ENCODE results near the gene GPALPP1. TPM values are rescaled to one million over a fixed set of nuclear protein-coding genes. Genes with fewer than 3 reads are reported as not detected.
A peak's percentile ranks its signal among the peaks of the same experiment; 100 is the strongest.
"Not testable (repeated sequence)": the region's sequence is repeated elsewhere in the genome, so short reads cannot be mapped to it uniquely, and the experiment has no call there.

Gene GPALPP1
- polyA plus RNA-seq, 2 of the 4 experiments (the other 2 are of a cell fraction), result 13.4 to 21.0 TPM

DNA sequence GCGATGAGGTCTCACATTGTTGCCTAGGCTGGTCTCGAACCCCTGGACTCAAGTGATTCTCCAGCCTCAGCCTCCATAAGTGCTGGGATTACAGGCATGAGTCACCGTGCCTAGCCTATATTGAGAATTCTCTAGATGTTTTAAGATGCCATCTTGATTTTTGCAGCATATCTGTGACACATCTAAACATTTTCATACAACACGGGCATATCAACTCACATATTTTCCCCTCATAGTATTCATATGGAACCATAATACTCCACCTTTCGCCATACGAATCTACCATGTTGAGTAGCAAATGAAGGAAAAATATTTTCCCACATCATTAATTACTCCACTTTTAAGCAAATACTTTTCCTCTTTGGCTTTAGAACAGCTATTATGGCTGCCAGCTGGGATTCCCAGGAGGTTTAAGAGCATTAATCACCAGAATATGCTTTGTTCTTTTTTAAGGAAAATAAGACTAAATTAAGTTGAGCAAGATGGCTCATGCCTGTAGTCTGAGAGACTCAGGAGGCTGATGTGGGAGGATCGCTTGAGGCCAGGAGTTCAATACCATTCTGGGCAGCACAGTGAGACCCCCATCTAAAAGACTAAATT lies 74.0 kb downstream of the GPALPP1 start:
- ChIA-PET POLR2A (no interaction called here), CTCF (interaction anchor here (0.7 to 6.4 kb wide), 2 partner anchors 17 to 21 kb away, joined by 3 to 29 read pairs; no protein-coding TSS in a partner anchor)
- DNase-seq (ENCODE audit: low read depth in 1 of 2, low spot score in 1 of 2), result no peak
- TF ChIP-seq HOXA7 (CRISPR knock-in tag; IDR thresholded peaks at IDR 0.05) (no peak), EHF (CRISPR knock-in tag; IDR thresholded peaks at IDR 0.05) (no peak), JUN (IDR thresholded peaks at IDR 0.05) (no peak), TP53 (CRISPR knock-in tag; IDR thresholded peaks at IDR 0.05) (no peak), MAZ (IDR thresholded peaks at IDR 0.05; ENCODE audit: borderline replicate concordance, low read depth, low read length) (no peak), ZSCAN20 (CRISPR knock-in tag; IDR thresholded peaks at IDR 0.05) (no peak), JUNB (IDR thresholded peaks at IDR 0.05) (no peak), RCOR1 (IDR thresholded peaks at IDR 0.05; ENCODE audit: low read depth, low read length) (no peak), HOXB5 (CRISPR knock-in tag; IDR thresholded peaks at IDR 0.05) (no peak), BHLHE40 (IDR thresholded peaks at IDR 0.05; ENCODE audit: low read depth, low read length) (no peak), ZC3H11A (IDR thresholded peaks at IDR 0.05) (no peak), HOXB13 (CRISPR knock-in tag; IDR thresholded peaks at IDR 0.05; ENCODE audit: low read depth) (no peak)
- TF ChIP-seq, protein P1, sequence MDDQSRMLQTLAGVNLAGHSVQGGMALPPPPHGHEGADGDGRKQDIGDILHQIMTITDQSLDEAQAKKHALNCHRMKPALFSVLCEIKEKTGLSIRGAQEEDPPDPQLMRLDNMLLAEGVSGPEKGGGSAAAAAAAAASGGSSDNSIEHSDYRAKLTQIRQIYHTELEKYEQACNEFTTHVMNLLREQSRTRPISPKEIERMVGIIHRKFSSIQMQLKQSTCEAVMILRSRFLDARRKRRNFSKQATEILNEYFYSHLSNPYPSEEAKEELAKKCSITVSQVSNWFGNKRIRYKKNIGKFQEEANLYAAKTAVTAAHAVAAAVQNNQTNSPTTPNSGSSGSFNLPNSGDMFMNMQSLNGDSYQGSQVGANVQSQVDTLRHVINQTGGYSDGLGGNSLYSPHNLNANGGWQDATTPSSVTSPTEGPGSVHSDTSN (IDR thresholded peaks at IDR 0.05), result no peak
- TF ChIP-seq, protein P2, sequence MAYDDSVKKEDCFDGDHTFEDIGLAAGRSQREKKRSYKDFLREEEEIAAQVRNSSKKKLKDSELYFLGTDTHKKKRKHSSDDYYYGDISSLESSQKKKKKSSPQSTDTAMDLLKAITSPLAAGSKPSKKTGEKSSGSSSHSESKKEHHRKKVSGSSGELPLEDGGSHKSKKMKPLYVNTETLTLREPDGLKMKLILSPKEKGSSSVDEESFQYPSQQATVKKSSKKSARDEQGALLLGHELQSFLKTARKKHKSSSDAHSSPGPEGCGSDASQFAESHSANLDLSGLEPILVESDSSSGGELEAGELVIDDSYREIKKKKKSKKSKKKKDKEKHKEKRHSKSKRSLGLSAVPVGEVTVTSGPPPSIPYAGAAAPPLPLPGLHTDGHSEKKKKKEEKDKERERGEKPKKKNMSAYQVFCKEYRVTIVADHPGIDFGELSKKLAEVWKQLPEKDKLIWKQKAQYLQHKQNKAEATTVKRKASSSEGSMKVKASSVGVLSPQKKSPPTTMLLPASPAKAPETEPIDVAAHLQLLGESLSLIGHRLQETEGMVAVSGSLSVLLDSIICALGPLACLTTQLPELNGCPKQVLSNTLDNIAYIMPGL (CRISPR knock-in tag; IDR thresholded peaks at IDR 0.05; ENCODE audit: borderline replicate concordance), result no peak
- TF ChIP-seq, protein P3, sequence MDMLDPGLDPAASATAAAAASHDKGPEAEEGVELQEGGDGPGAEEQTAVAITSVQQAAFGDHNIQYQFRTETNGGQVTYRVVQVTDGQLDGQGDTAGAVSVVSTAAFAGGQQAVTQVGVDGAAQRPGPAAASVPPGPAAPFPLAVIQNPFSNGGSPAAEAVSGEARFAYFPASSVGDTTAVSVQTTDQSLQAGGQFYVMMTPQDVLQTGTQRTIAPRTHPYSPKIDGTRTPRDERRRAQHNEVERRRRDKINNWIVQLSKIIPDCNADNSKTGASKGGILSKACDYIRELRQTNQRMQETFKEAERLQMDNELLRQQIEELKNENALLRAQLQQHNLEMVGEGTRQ (IDR thresholded peaks at IDR 0.05), result no peak
- TF ChIP-seq, protein P4, sequence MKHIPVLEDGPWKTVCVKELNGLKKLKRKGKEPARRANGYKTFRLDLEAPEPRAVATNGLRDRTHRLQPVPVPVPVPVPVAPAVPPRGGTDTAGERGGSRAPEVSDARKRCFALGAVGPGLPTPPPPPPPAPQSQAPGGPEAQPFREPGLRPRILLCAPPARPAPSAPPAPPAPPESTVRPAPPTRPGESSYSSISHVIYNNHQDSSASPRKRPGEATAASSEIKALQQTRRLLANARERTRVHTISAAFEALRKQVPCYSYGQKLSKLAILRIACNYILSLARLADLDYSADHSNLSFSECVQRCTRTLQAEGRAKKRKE (CRISPR knock-in tag; IDR thresholded peaks at IDR 0.05; ENCODE audit: low read depth), result no peak
- TF ChIP-seq, protein P5, sequence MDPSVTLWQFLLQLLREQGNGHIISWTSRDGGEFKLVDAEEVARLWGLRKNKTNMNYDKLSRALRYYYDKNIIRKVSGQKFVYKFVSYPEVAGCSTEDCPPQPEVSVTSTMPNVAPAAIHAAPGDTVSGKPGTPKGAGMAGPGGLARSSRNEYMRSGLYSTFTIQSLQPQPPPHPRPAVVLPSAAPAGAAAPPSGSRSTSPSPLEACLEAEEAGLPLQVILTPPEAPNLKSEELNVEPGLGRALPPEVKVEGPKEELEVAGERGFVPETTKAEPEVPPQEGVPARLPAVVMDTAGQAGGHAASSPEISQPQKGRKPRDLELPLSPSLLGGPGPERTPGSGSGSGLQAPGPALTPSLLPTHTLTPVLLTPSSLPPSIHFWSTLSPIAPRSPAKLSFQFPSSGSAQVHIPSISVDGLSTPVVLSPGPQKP (IDR thresholded peaks at IDR 0.05; ENCODE audit: low read depth, low read length), result no peak
- no peak overlapping the region for H3K4me2 ChIP-seq
- H3K27ac ChIP-seq, result no peak overlapping the region
- no peak for FAIRE-seq
- no peak for ATAC-seq
- H3K4me3 ChIP-seq, result no peak overlapping the region
- no peaks in the 10 kb centered on the region for H3K4me1 ChIP-seq
- 86% methylated on average over 7 of the region's 7 CpGs for WGBS (ENCODE audit: missing lambda C conversion rate)
- H3K9me3 ChIP-seq, result no peaks in the 10 kb centered on the region

DNA sequence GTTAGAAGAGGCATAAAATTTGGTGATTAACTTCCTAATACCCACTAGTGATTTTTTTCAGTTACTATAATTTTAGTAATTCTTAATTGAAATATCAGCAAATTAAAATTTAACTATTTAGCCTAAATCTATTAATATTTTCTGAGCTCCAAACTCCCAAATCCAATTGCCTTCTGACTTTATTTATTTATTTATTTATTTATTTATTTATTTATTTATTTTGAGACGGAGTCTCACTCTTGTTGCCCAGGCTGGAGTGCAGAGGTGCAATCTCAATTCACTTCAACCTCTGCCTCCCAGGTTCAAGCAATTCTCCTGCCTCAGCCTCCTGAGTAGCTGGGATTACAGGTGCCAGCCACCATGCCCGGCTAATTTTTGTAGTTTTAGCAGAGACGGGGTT lies 74.6 kb downstream of the GPALPP1 start:
- H3K9me3 ChIP-seq; FAIRE-seq; H3K27ac ChIP-seq; ATAC-seq; H3K4me1 ChIP-seq; POLR2A ChIA-PET; H3K4me3 ChIP-seq; DNase-seq (ENCODE audit: low read depth in 1 of 2, low spot score in 1 of 2); CTCF ChIA-PET; H3K4me2 ChIP-seq: not testable (repeated sequence)
- 93% methylated on average over 3 of the region's 3 CpGs for WGBS (ENCODE audit: missing lambda C conversion rate)
- TF ChIP-seq ZC3H11A (IDR thresholded peaks at IDR 0.05), result peak; percentile 54

DNA sequence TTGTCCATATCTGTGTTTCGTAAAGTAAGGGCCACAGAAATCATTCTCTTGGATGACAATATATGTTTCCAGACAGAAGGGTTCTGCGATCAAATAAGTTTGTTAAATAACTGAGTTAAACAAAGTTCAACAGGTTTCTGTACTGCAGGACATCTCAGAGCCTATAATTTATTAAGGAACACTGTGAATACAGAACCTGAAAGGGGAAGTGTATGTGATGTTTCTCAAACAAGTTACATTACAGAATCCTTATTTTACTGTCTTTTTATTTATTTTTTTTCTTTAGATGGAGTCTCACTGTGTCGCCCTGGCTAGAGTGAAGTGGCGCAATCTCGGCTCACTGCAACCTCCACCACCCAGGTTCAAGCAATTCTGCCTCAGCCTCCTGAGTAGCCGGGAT lies 75.6 kb downstream of the GPALPP1 start:
- ChIA-PET CTCF (no interaction called here), POLR2A (no interaction called here)
- Histone ChIP-seq H3K4me3 (no peak overlapping the region), H3K27ac (no peak overlapping the region), H3K4me1 (no peaks in the 10 kb centered on the region), H3K4me2 (no peak overlapping the region), H3K9me3 (no peaks in the 10 kb centered on the region)
- FAIRE-seq (no peak), DNase-seq (ENCODE audit: low read depth in 1 of 2, low spot score in 1 of 2) (no peak), ATAC-seq (no peak)
- 76% methylated on average over 6 of the region's 6 CpGs for WGBS (ENCODE audit: missing lambda C conversion rate)
- no peak for TF ChIP-seq FOXS1 (CRISPR knock-in tag; IDR thresholded peaks at IDR 0.05)
- TF ChIP-seq, protein P6, sequence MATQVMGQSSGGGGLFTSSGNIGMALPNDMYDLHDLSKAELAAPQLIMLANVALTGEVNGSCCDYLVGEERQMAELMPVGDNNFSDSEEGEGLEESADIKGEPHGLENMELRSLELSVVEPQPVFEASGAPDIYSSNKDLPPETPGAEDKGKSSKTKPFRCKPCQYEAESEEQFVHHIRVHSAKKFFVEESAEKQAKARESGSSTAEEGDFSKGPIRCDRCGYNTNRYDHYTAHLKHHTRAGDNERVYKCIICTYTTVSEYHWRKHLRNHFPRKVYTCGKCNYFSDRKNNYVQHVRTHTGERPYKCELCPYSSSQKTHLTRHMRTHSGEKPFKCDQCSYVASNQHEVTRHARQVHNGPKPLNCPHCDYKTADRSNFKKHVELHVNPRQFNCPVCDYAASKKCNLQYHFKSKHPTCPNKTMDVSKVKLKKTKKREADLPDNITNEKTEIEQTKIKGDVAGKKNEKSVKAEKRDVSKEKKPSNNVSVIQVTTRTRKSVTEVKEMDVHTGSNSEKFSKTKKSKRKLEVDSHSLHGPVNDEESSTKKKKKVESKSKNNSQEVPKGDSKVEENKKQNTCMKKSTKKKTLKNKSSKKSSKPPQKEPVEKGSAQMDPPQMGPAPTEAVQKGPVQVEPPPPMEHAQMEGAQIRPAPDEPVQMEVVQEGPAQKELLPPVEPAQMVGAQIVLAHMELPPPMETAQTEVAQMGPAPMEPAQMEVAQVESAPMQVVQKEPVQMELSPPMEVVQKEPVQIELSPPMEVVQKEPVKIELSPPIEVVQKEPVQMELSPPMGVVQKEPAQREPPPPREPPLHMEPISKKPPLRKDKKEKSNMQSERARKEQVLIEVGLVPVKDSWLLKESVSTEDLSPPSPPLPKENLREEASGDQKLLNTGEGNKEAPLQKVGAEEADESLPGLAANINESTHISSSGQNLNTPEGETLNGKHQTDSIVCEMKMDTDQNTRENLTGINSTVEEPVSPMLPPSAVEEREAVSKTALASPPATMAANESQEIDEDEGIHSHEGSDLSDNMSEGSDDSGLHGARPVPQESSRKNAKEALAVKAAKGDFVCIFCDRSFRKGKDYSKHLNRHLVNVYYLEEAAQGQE (IDR thresholded peaks at IDR 0.05), result no peak
- TF ChIP-seq, protein P4 (CRISPR knock-in tag; IDR thresholded peaks at IDR 0.05; ENCODE audit: low read depth), result no peak
- no peak for TF ChIP-seq POLR2AphosphoS2 (conservative IDR thresholded peaks at IDR 0.05; ENCODE audit: low read length)
- TF ChIP-seq TP53 (CRISPR knock-in tag; IDR thresholded peaks at IDR 0.05), result no peak
- no peak for TF ChIP-seq MAZ (IDR thresholded peaks at IDR 0.05; ENCODE audit: borderline replicate concordance, low read depth, low read length)

Measured in A549 (cell line).